Measurements from ENCODE around the gene EVI2B. TPM values are rescaled to one million over a fixed set of nuclear protein-coding genes. Genes with fewer than 3 reads are reported as not detected.
"Not testable (repeated sequence)": the region's sequence is repeated elsewhere in the genome, so short reads cannot be mapped to it uniquely, and the experiment has no call there.

Gene EVI2B
- total RNA-seq, 1 donor from 2014 or later, result not detected

- Mint-ChIP-seq H3K9me3 (ENCODE audit: unreplicated experiment) (no peaks in the 10 kb centered on the region), H3K4me3 (ENCODE audit: unreplicated experiment) (no peak overlapping the region)
Observed at GRCh38 chr17:31269036-31269577, 44.7 kb downstream of the EVI2B start.

GRCh38 chr17:31266042-31266441, 47.8 kb downstream of the EVI2B start:
- Mint-ChIP-seq H3K9me3 (ENCODE audit: unreplicated experiment) (no peaks in the 10 kb centered on the region), H3K27me3 (ENCODE audit: unreplicated experiment) (peaks cover 2% of the 10 kb centered on the region), H3K4me1 (ENCODE audit: low read depth, unreplicated experiment) (peaks cover 10% of the 10 kb centered on the region), H3K36me3 (ENCODE audit: unreplicated experiment) (no peaks in the 10 kb centered on the region), H3K27ac (ENCODE audit: unreplicated experiment) (no peak overlapping the region), H3K4me3 (ENCODE audit: unreplicated experiment) (no peak overlapping the region)
- DNase-seq, result no peak
- no peak for TF ChIP-seq CTCF (IDR thresholded peaks at IDR 0.05; ENCODE audit: partially characterized antibody, unreplicated experiment)

More at GRCh38 chr17:31269036-31269577, 44.7 kb downstream of the EVI2B start:
- Mint-ChIP-seq H3K27me3 (ENCODE audit: unreplicated experiment) (peaks cover 3% of the 10 kb centered on the region), H3K36me3 (ENCODE audit: unreplicated experiment) (no peaks in the 10 kb centered on the region), H3K27ac (ENCODE audit: unreplicated experiment) (peak overlapping the region; percentile 85), H3K4me1 (ENCODE audit: low read depth, unreplicated experiment) (peaks cover 10% of the 10 kb centered on the region)
- no peak for DNase-seq
- no peak for TF ChIP-seq CTCF (IDR thresholded peaks at IDR 0.05; ENCODE audit: partially characterized antibody, unreplicated experiment)

GRCh38 chr17:31262923-31263322, 50.9 kb downstream of the EVI2B start:
- H3K9me3 Mint-ChIP-seq (ENCODE audit: unreplicated experiment); H3K4me3 Mint-ChIP-seq (ENCODE audit: unreplicated experiment); H3K36me3 Mint-ChIP-seq (ENCODE audit: unreplicated experiment); H3K4me1 Mint-ChIP-seq (ENCODE audit: low read depth, unreplicated experiment); H3K27me3 Mint-ChIP-seq (ENCODE audit: unreplicated experiment); H3K27ac Mint-ChIP-seq (ENCODE audit: unreplicated experiment); DNase-seq: not testable (repeated sequence)

- Mint-ChIP-seq H3K27me3 (ENCODE audit: unreplicated experiment) (no peaks in the 10 kb centered on the region), H3K4me1 (ENCODE audit: low read depth, unreplicated experiment) (no peaks in the 10 kb centered on the region), H3K36me3 (ENCODE audit: unreplicated experiment) (no peaks in the 10 kb centered on the region), H3K9me3 (ENCODE audit: unreplicated experiment) (no peaks in the 10 kb centered on the region), H3K27ac (ENCODE audit: unreplicated experiment) (no peak overlapping the region), H3K4me3 (ENCODE audit: unreplicated experiment) (no peak overlapping the region)
- no peak for DNase-seq
- no peak for TF ChIP-seq CTCF (IDR thresholded peaks at IDR 0.05; ENCODE audit: partially characterized antibody, unreplicated experiment)
Observed at GRCh38 chr17:31261601-31262000, 52.3 kb downstream of the EVI2B start.

GRCh38 chr17:31260151-31260550, 53.7 kb downstream of the EVI2B start:
- no peak for TF ChIP-seq CTCF (IDR thresholded peaks at IDR 0.05; ENCODE audit: partially characterized antibody, unreplicated experiment)
- Mint-ChIP-seq H3K4me1 (ENCODE audit: low read depth, unreplicated experiment) (no peaks in the 10 kb centered on the region), H3K27me3 (ENCODE audit: unreplicated experiment) (no peaks in the 10 kb centered on the region), H3K9me3 (ENCODE audit: unreplicated experiment) (no peaks in the 10 kb centered on the region), H3K36me3 (ENCODE audit: unreplicated experiment) (no peaks in the 10 kb centered on the region), H3K27ac (ENCODE audit: unreplicated experiment) (no peak overlapping the region), H3K4me3 (ENCODE audit: unreplicated experiment) (no peak overlapping the region)
- no peak for DNase-seq

Data from glutamatergic neuron (in vitro differentiated cells).